H1 (cell line): Measurements from ENCODE around the gene MEDAG. TPM values are rescaled to one million over a fixed set of nuclear protein-coding genes. Genes with fewer than 3 reads are reported as not detected.

ENCODE experiments used
- CTCF ChIA-PET: fragments of 300-600 bp; sonication (Branson Sonifier 250); formaldehyde crosslinking; loops from one replicate; lab custom pipeline; 2021; ENCODE audit not compliant: partially characterized antibody; lab: Charles Lee
- POLR2A ChIA-PET: fragments of 300-600 bp; sonication (Branson Sonifier 250); formaldehyde crosslinking; loops from one replicate; lab custom pipeline; 2021; ENCODE audit warnings: inconsistent platforms; ENCODE audit not compliant: partially characterized antibody; lab: Charles Lee
- DNase-seq, 2 experiments: peaks; one replicate each; pipeline versions ENCODE4 v3.0.0 to v3.0.0-alpha.2; 2010 to 2022; ENCODE audit warnings: low spot score in 2 of 2, low read depth in 1 of 2, mixed read lengths in 1 of 2
- FAIRE-seq: peaks from 2 replicates; lab custom pipeline; 2011; peaks lifted over from hg19 to GRCh38; lab: Jason Lieb, UNC
- H2AFZ ChIP-seq: 2 replicates; pipeline ENCODE4 v1.8.1; 2012; ENCODE audit warnings: low read length, inconsistent platforms
- H2AK5ac ChIP-seq: 2 replicates; pipeline ENCODE4 v1.6.1; 2013; ENCODE audit warnings: low read depth, low read length
- H2BK120ac ChIP-seq: replicated peaks from 2 replicates; pipeline ENCODE3; 2013; ENCODE audit warnings: low read depth, low read length, inconsistent platforms
- H2BK12ac ChIP-seq: 2 replicates; pipeline ENCODE4 v1.6.1; 2013; ENCODE audit warnings: low read depth, low read length
- H2BK15ac ChIP-seq: 2 replicates; pipeline ENCODE4 v1.6.1; 2013; ENCODE audit warnings: low read length
- H2BK20ac ChIP-seq: 2 replicates; pipeline ENCODE4 v1.6.1; 2013; ENCODE audit warnings: low read length
- H2BK5ac ChIP-seq: 2 replicates; pipeline ENCODE4 v1.6.1; 2013; ENCODE audit warnings: low read depth, low read length
- H3K14ac ChIP-seq: 2 replicates; pipeline ENCODE4 v1.6.1; 2013; ENCODE audit warnings: inconsistent platforms; ENCODE audit not compliant: insufficient read length
- H3K18ac ChIP-seq: 2 replicates; pipeline ENCODE4 v1.6.1; 2013; ENCODE audit warnings: low read length; ENCODE audit errors: extremely low read depth
- H3K23ac ChIP-seq: 2 replicates; pipeline ENCODE4 v1.6.1; 2013; ENCODE audit warnings: inconsistent platforms; ENCODE audit not compliant: insufficient read length
- H3K23me2 ChIP-seq: 2 replicates; pipeline ENCODE4 v1.6.1; 2013; ENCODE audit warnings: low read depth, low read length
- H3K27ac ChIP-seq: 2 replicates; pipeline ENCODE4 v1.6.1; 2011; ENCODE audit warnings: low read depth, low read length, inconsistent platforms
- H3K27me3 ChIP-seq, 4 experiments: replicated peaks in 1 of 4; 1 replicate in 1 of 4; 2 replicates in 3 of 4; pipeline versions ENCODE4 v1.6.1 to v1.8.1; 2011 to 2013; ENCODE audit warnings: low read length in 3 of 4, mild to moderate bottlenecking in 3 of 4, inconsistent platforms in 2 of 4, mixed read lengths in 2 of 4, moderate library complexity in 1 of 4; ENCODE audit not compliant: control insufficient read depth in 3 of 4, insufficient read depth in 3 of 4; ENCODE audit errors: extremely low read depth in 1 of 4
- H3K36me3 ChIP-seq, 4 experiments: 2 replicates each; pipeline versions ENCODE4 v1.6.1 to v1.8.1; 2011 to 2013; ENCODE audit warnings: mild to moderate bottlenecking in 4 of 4, low read length in 3 of 4, moderate library complexity in 2 of 4, control low read depth in 1 of 4, inconsistent platforms in 1 of 4; ENCODE audit not compliant: insufficient read depth in 4 of 4, control insufficient read depth in 2 of 4
- H3K4ac ChIP-seq: replicated peaks from 2 replicates; pipeline ENCODE3; 2013; ENCODE audit warnings: low read length, low read depth, mixed read lengths, inconsistent platforms; ENCODE audit not compliant: insufficient read length
- H3K4me1 ChIP-seq, 4 experiments: replicated peaks in 1 of 4; 1 replicate in 1 of 4; 2 replicates in 3 of 4; pipeline versions ENCODE4 v1.6.1 to v1.8.1; 2011 to 2013; ENCODE audit warnings: low read length in 3 of 4, inconsistent platforms in 2 of 4, mixed read lengths in 1 of 4; ENCODE audit not compliant: insufficient read depth in 4 of 4, control insufficient read depth in 3 of 4
- H3K4me2 ChIP-seq, 2 experiments: 2 replicates each; pipeline versions ENCODE4 v1.6.1 to v1.8.1; 2011 to 2013; ENCODE audit warnings: low read depth in 2 of 2, low read length in 2 of 2, control low read depth in 1 of 2, inconsistent platforms in 1 of 2, mild to moderate bottlenecking in 1 of 2; ENCODE audit not compliant: insufficient read depth in 1 of 2
- H3K4me3 ChIP-seq, 4 experiments: fragments of 200-600, 300-600 bp in 1 of 4; sonication (generic), shearing (Covaris generic), sonication (Bioruptor Twin) in 1 of 4; 2 replicates each; pipeline versions ENCODE4 v1.5.1 to v1.8.1; 2011 to 2016; ENCODE audit warnings: low read length in 4 of 4, low read depth in 3 of 4, control low read depth in 2 of 4, inconsistent platforms in 2 of 4, mild to moderate bottlenecking in 2 of 4, mixed read lengths in 1 of 4, moderate library complexity in 1 of 4; ENCODE audit not compliant: insufficient read depth in 2 of 4; ENCODE audit errors: extremely low read depth in 1 of 4
- H3K56ac ChIP-seq: replicated peaks from 2 replicates; pipeline ENCODE3; 2013; ENCODE audit warnings: low read depth, mild to moderate bottlenecking, mixed read lengths, low read length, inconsistent platforms; ENCODE audit not compliant: insufficient read length
- H3K79me1 ChIP-seq: 2 replicates; pipeline ENCODE4 v1.6.1; 2013; ENCODE audit warnings: low read depth, low read length, control low read depth
- H3K79me2 ChIP-seq, 2 experiments: 2 replicates each; pipeline versions ENCODE4 v1.6.1 to v1.8.1; 2012 to 2013; ENCODE audit warnings: low read length in 2 of 2, mild to moderate bottlenecking in 2 of 2, inconsistent platforms in 1 of 2; ENCODE audit not compliant: insufficient read depth in 2 of 2, control insufficient read depth in 1 of 2
- H3K9ac ChIP-seq, 4 experiments: replicated peaks in 1 of 4; 1 replicate in 1 of 4; 2 replicates in 3 of 4; pipeline versions ENCODE4 v1.6.1 to v1.8.1; 2011 to 2013; ENCODE audit warnings: low read depth in 3 of 4, low read length in 3 of 4, control low read depth in 2 of 4, mild to moderate bottlenecking in 2 of 4, moderate library complexity in 2 of 4, inconsistent platforms in 1 of 4; ENCODE audit errors: extremely low read depth in 1 of 4
- H3K9me3 ChIP-seq, 2 experiments: 2 replicates each; pipeline versions ENCODE4 v1.6.1 to v1.8.1; 2012 to 2013; ENCODE audit warnings: mild to moderate bottlenecking in 2 of 2, moderate library complexity in 2 of 2, control low read depth in 1 of 2, inconsistent platforms in 1 of 2, low read depth in 1 of 2, low read length in 1 of 2, mixed read lengths in 1 of 2; ENCODE audit not compliant: insufficient read depth in 2 of 2
- H4K20me1 ChIP-seq, 2 experiments: replicated peaks in 1 of 2; 2 replicates each; pipeline versions ENCODE3 to v1.8.1; 2011 to 2013; ENCODE audit warnings: inconsistent platforms in 2 of 2, low read length in 2 of 2, mild to moderate bottlenecking in 1 of 2; ENCODE audit not compliant: insufficient read depth in 2 of 2, control insufficient read depth in 1 of 2
- H4K5ac ChIP-seq: 2 replicates; pipeline ENCODE4 v1.6.1; 2013; ENCODE audit warnings: low read length, low read depth, mixed read lengths, inconsistent platforms; ENCODE audit not compliant: insufficient read length
- H4K8ac ChIP-seq: 2 replicates; pipeline ENCODE4 v1.8.0; 2013; ENCODE audit warnings: mild to moderate bottlenecking, moderate library complexity, low read length, inconsistent platforms; ENCODE audit not compliant: insufficient read depth; ENCODE audit errors: extremely low read depth
- H4K91ac ChIP-seq: replicated peaks from 2 replicates; pipeline ENCODE3; 2013; ENCODE audit warnings: low read length, mixed read lengths, inconsistent platforms; ENCODE audit not compliant: insufficient read length
- BACH1 ChIP-seq: IDR thresholded peaks from 2 replicates; pipeline ENCODE4 v1.6.1; 2012; ENCODE audit warnings: low read length, improper control_type of control experiment
- BCL11A ChIP-seq, 2 experiments: IDR thresholded peaks; one replicate each; pipeline ENCODE4 v1.6.1; 2011; ENCODE audit warnings: low read depth in 2 of 2, low read length in 2 of 2, mild to moderate bottlenecking in 2 of 2
- CREB1 ChIP-seq: IDR thresholded peaks from 2 replicates; pipeline ENCODE4 v1.6.1; 2012; ENCODE audit warnings: inconsistent platforms
- JUN ChIP-seq: IDR thresholded peaks from 2 replicates; pipeline ENCODE4 v1.6.1; 2011; ENCODE audit warnings: low read depth, mild to moderate bottlenecking, improper control_type of control experiment, low read length
- RBBP5 ChIP-seq: IDR thresholded peaks from 2 replicates; pipeline ENCODE4 v1.7.1; 2012; ENCODE audit warnings: low read depth, mild to moderate bottlenecking, inconsistent platforms, low read length, moderate library complexity, borderline replicate concordance
- RFX5 ChIP-seq: IDR thresholded peaks from 2 replicates; pipeline ENCODE4 v1.6.1; 2011; ENCODE audit warnings: low read depth, low read length, improper control_type of control experiment, borderline replicate concordance
- SAP30 ChIP-seq: fragments of 300-600 bp; sonication (generic); IDR thresholded peaks from 2 replicates; pipeline ENCODE4 v1.7.1; 2012; ENCODE audit warnings: low read length, moderate library complexity, mild to moderate bottlenecking, inconsistent platforms; ENCODE audit not compliant: insufficient read depth, insufficient replicate concordance
- SP4 ChIP-seq: IDR thresholded peaks from 2 replicates; pipeline ENCODE4 v1.6.1; 2012; ENCODE audit warnings: low read length, inconsistent platforms
- SRF ChIP-seq: IDR thresholded peaks from 2 replicates; pipeline ENCODE4 v1.6.1; 2011; ENCODE audit warnings: mild to moderate bottlenecking, low read depth, low read length, moderate library complexity
- TBP ChIP-seq: IDR thresholded peaks from 2 replicates; pipeline ENCODE4 v1.6.1; 2011; ENCODE audit warnings: low read depth, low read length, improper control_type of control experiment
- YY1 ChIP-seq: IDR thresholded peaks from 2 replicates; pipeline ENCODE4 v1.6.1; 2011; ENCODE audit warnings: low read depth, mild to moderate bottlenecking, low read length
- WGBS, 2 experiments: shearing (Covaris generic) in 1 of 2; methylation state at CpG; one replicate each; pipeline versions ENCODE4 v1.1.6 to v1.1.7; 2013 to 2015; ENCODE audit warnings: low lambda C conversion rate in 2 of 2, mixed read lengths in 2 of 2, inconsistent platforms in 1 of 2, low coverage in 1 of 2, missing lambda C conversion rate in 1 of 2; ENCODE audit not compliant: insufficient replicate concordance in 2 of 2, insufficient coverage in 1 of 2, insufficient read length in 1 of 2; ENCODE audit errors: extremely low coverage in 1 of 2, missing lambda C conversion rate in 1 of 2; 5-methylcytosine and 5-hydroxymethylcytosine counted together
- polyA plus RNA-seq, 7 experiments: library from polyadenylated mRNA; depleted of rRNA in 3 of 7; stranded (reverse) in 5 of 7; unstranded in 2 of 7; fragments of >200 nt in 5 of 7; fragments of 200-250 nt in 2 of 7; gene quantifications; 1 replicate in 5 of 7; 2 replicates in 1 of 7; 4 replicates in 1 of 7; pipeline versions ENCODE4 v1.2.1 to v1.2.3, GENCODE V29; 2011 to 2013; ENCODE audit warnings: missing spikeins in 2 of 7, mixed read lengths in 2 of 7
- total RNA-seq: library from RNA; stranded (reverse); fragmentation: NEBNext Ultra II Directional; extraction: Animal tissue kit (Norgen Biotek cat#: 25700); gene quantifications from 2 replicates; pipeline ENCODE4 v1.2.1, GENCODE V29; 2021
- TF ChIP-seq, protein P1 (sequence below), 3 experiments: IDR thresholded peaks; 1 replicate in 2 of 3; 2 replicates in 1 of 3; pipeline versions ENCODE4 v1.5.1 to v1.6.1; 2011; ENCODE audit warnings: low read length in 3 of 3, mild to moderate bottlenecking in 3 of 3, inconsistent platforms in 2 of 3, low read depth in 1 of 3, moderate library complexity in 1 of 3; ENCODE audit not compliant: insufficient read depth in 1 of 3; ENCODE audit errors: control extremely low read depth in 1 of 3

The MEDAG gene
- total and polyA plus RNA-seq, 2 of the 8 experiments (the other 6 are each of a cell fraction or from before 2014, with no cell fraction given): 2.1 to 3.1 TPM

DNA sequence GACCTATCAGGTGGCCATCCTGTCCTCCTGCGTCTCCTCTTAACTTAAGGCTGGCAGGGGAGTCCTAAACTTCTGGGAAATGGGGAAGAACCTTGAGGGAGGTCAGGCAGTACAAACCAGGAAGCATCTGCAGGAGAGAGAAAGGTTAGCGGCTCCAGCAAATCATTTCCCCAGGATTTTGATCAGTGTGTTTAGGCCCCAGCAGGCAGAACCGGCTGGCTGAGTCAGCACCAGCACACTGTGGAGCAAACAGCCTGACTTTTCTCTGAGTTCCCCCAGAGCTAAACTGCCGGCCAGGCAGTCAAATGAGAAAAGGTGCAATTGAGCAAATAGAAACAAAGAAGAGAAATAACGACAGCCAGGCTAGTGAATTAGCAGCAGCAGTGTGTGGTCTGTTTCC lies 46.7 kb upstream of the MEDAG start:
- H3K4ac ChIP-seq: no peak overlapping the region
- H3K27me3 ChIP-seq: peaks cover 0 to 10% (median 4%) of the 10 kb centered on the region in 4 experiments; a peak in 4 of 7 replicates
- H2BK12ac ChIP-seq: no peak overlapping the region
- peaks cover 10% of the 10 kb centered on the region for H3K23me2 ChIP-seq
- peaks cover 3 to 13% (median 6%) of the 10 kb centered on the region in 4 experiments; a peak in 6 of 7 replicates for H3K4me1 ChIP-seq
- 84% methylated on average over 5 of the region's 5 CpGs; no CpG with 5 or more reads in 1 of the 2 experiments for WGBS, 2 experiments
- H3K79me1 ChIP-seq: no peaks in the 10 kb centered on the region
- no peak for FAIRE-seq
- no peak overlapping the region for H4K91ac ChIP-seq
- H3K18ac ChIP-seq: no peak overlapping the region
- no peak overlapping the region for H3K14ac ChIP-seq
- no peak overlapping the region for H2BK15ac ChIP-seq
- ChIA-PET CTCF (interaction anchor here (1.7 kb wide), 1 partner anchor 13 kb away, joined by 5 read pairs; no protein-coding TSS in a partner anchor), POLR2A (interaction anchor here (1.0 kb wide), 1 partner anchor 10 kb away, joined by 3 read pairs; no protein-coding TSS in a partner anchor)
- H3K27ac ChIP-seq: no peak overlapping the region
- no peak overlapping the region for H2BK5ac ChIP-seq
- no peak overlapping the region for H2AK5ac ChIP-seq
- H2BK20ac ChIP-seq: no peak overlapping the region
- H4K8ac ChIP-seq: no peak overlapping the region
- H4K20me1 ChIP-seq: no peaks in the 10 kb centered on the region
- H2BK120ac ChIP-seq: no peak overlapping the region
- H4K5ac ChIP-seq: no peak overlapping the region
- H3K79me2 ChIP-seq: no peaks in the 10 kb centered on the region
- H3K56ac ChIP-seq: no peak overlapping the region
- no peaks in the 10 kb centered on the region for H3K36me3 ChIP-seq
- no peak overlapping the region for H3K4me3 ChIP-seq
- no peak overlapping the region for H3K23ac ChIP-seq
- no peak overlapping the region; a peak in 1 of 7 replicates for H3K9ac ChIP-seq
- DNase-seq: no peak
- H3K4me2 ChIP-seq: no peak overlapping the region
- H2AFZ ChIP-seq: no peak overlapping the region
- H3K9me3 ChIP-seq: peaks cover 0 to 4% of the 10 kb centered on the region in 2 experiments; a peak in 1 of 4 replicates
- no peak for TF ChIP-seq YY1
- no peak for TF ChIP-seq SP4
- no peak for TF ChIP-seq JUN
- TF ChIP-seq RBBP5: no peak
- TF ChIP-seq BCL11A (IDR thresholded peaks at IDR 0.05; ENCODE audit: low read depth in 2 of 2, low read length in 2 of 2): no peak
- TF ChIP-seq, protein P1, sequence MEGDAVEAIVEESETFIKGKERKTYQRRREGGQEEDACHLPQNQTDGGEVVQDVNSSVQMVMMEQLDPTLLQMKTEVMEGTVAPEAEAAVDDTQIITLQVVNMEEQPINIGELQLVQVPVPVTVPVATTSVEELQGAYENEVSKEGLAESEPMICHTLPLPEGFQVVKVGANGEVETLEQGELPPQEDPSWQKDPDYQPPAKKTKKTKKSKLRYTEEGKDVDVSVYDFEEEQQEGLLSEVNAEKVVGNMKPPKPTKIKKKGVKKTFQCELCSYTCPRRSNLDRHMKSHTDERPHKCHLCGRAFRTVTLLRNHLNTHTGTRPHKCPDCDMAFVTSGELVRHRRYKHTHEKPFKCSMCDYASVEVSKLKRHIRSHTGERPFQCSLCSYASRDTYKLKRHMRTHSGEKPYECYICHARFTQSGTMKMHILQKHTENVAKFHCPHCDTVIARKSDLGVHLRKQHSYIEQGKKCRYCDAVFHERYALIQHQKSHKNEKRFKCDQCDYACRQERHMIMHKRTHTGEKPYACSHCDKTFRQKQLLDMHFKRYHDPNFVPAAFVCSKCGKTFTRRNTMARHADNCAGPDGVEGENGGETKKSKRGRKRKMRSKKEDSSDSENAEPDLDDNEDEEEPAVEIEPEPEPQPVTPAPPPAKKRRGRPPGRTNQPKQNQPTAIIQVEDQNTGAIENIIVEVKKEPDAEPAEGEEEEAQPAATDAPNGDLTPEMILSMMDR (IDR thresholded peaks at IDR 0.05; ENCODE audit: control extremely low read depth in 1 of 3, insufficient read depth in 1 of 3, low read depth in 1 of 3, low read length in 3 of 3): no peak
- no peak for TF ChIP-seq RFX5
- no peak for TF ChIP-seq CREB1
- TF ChIP-seq TBP: no peak
- TF ChIP-seq BACH1: no peak
- TF ChIP-seq SAP30: no peak
- no peak for TF ChIP-seq SRF
